ENCODE data around the gene NAGLU.

DNA sequence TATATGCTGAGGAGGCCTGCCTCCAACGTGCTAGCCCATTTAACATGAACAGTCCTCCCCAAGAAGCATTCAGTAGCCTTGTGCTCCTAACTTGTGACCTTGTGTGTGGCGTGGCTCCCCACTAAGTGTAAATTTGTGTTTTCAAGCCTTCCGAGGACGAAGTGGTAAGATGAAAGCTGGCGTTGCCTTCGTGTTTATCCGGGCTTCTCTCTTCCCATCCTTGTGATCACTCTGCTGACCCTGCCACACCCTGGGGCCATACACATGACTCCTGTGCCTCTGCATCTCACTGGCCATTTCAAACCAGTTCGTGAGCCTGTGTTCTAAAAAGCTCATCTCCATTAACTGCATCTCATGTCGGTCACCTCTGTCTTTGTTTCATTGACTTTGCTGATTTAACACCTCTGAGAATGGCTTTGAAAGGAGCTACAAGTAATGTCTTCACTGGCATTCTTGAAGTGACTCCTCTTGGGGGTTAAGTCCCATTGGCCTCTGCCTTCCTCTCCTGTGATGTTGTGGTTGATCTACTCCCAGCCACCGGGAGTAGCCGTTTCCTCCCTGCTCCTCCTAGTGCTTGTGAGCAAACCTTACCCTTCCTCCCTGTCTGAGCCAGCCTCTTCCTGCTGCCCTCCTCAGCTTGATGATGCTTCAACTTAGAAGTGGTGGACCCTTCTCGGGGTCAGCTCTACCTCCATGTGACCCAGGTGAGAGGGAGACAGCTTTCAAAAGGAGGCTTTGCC lies 27.4 kb upstream of the NAGLU start:
- TF ChIP-seq CTCF (IDR thresholded peaks at IDR 0.05; ENCODE audit: low read depth, low read length) (no peak), POLR2A (IDR thresholded peaks at IDR 0.05; ENCODE audit: extremely low read depth, insufficient read length) (no peak), MYC (IDR thresholded peaks at IDR 0.05; ENCODE audit: low read depth, low read length) (no peak)
- TF ChIP-seq, protein P1, sequence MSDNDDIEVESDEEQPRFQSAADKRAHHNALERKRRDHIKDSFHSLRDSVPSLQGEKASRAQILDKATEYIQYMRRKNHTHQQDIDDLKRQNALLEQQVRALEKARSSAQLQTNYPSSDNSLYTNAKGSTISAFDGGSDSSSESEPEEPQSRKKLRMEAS (IDR thresholded peaks at IDR 0.05; ENCODE audit: low read depth, low read length), result no peak
